GM10248 (cell line): Measurements from ENCODE around the gene SGCD.

Experiments used
- CTCF ChIA-PET: fragments of 300-600 bp; sonication (Branson Sonifier 250); formaldehyde crosslinking; extraction: SDS; loops from one replicate; lab custom pipeline; 2021; ENCODE audit warnings: antibody characterized with exemption; lab: Yijun Ruan, JAX
- POLR2A ChIA-PET: fragments of 350-650 bp; sonication (Branson Sonifier 250); formaldehyde crosslinking; extraction: SDS; loops from one replicate; lab custom pipeline; 2020; ENCODE audit warnings: antibody characterized with exemption; lab: Yijun Ruan, JAX
- DNase-seq: peaks from one replicate; pipeline ENCODE4 v3.0.0; 2012; ENCODE audit errors: extremely low spot score
- CTCF ChIP-seq: IDR thresholded peaks from 2 replicates; pipeline ENCODE4 v1.5.1; 2012; ENCODE audit warnings: mild to moderate bottlenecking, low read depth; ENCODE audit errors: extremely low read depth, missing control alignments, control extremely low read depth

The SGCD gene

DNA sequence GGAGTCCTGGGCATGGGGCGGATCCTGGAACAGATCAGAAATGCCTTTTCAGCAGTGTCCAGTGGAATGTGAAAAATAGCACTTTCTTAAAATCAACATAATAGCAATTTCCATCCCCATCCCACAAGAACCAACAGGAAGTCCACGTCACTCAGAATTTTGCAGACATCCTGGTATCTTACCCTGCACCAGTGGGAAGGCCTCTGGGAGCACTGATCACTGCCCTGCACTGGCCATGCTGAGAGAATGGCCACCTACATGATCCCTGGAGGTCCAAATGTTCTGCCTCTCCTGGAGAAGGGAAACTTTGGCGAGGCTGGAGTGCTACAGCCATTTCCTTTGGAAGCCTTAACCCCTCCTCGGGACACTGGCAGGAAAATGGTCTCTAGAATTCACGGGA lies 173.8 kb downstream of the SGCD start:
- CTCF ChIA-PET: no interaction called here
- no peak for TF ChIP-seq CTCF
- POLR2A ChIA-PET: no interaction called here
- DNase-seq: no peak

- no peak for TF ChIP-seq CTCF
- DNase-seq: no peak
- ChIA-PET CTCF (no interaction called here), POLR2A (no interaction called here)
Measured at GRCh38 chr5:156505101-156505500, 178.1 kb downstream of the SGCD start.

DNA sequence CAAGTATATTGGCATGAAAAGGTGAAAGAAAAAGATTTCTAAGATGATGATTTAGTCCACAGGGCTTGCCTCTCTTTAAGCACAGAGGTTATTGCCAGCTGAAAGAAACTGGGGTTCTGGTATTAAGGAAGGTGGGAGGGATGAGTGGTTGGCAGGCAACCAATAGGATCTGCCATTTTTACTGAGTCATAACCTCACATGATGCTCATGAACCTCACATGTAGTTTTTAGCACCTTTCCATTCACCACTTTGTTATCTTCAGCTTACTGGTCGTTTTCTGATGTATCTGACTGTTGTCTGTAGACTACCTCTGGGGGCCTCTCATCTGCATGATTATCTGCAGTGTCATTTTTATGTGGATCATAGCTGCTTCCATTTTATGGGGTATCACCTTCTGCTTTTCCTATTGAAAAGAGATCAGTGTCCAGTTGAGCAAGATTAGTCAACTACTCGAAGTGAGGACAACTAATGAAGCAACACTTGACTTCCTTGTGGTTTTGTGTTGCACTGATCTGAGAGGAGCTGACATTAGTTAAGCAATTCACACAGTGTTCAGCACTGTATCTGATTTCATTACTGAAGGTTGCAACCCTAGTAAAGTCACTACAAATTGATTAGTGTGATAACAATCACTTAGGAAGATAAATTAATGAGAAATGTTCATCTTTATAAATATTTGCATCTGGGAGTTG lies 186.3 kb downstream of the SGCD start:
- no peak for TF ChIP-seq CTCF
- CTCF ChIA-PET: interaction anchor here (0.9 to 1.2 kb wide), 2 partner anchors 62 to 475 kb away, joined by 3 read pairs; no protein-coding TSS in a partner anchor
- POLR2A ChIA-PET: no interaction called here
- no peak for DNase-seq

GRCh38 chr5:156515121-156515520 lies 188.2 kb downstream of the SGCD start:
- TF ChIP-seq CTCF: no peak
- DNase-seq: no peak
- POLR2A ChIA-PET: no interaction called here
- CTCF ChIA-PET: no interaction called here

DNA sequence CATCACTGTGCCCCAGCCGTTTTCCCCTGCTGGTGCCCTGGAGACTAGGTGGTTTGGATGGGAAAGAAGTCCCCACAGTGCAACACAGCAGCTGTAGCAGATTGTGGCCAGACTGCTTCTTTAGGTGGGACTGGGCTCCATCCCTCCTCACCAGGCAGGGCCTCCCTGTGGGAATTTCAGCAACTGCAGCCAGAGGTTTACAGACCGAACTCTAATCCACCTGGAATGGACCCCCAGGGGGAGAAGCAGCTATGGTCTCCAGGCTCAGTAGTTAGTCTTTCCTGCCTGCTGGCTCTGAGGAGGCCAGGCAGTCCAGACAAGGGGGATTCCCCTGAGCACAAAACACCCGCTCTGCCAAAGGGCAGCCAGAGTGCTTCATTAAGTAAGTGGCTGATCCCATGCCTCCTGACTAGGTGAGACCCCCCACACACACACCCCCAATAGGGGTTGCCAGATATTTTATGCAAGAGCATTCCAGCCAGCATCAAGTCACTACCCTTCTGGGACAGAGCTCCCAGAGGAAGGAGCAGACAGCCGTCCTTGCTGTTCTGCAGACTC lies 188.9 kb downstream of the SGCD start:
- no peak for DNase-seq
- ChIA-PET POLR2A (no interaction called here), CTCF (interaction anchor here (1.2 to 1.4 kb wide), 2 partner anchors 19 to 34 kb away, joined by 3 read pairs; no protein-coding TSS in a partner anchor)
- no peak for TF ChIP-seq CTCF

GRCh38 chr5:156522651-156523529 lies 195.9 kb downstream of the SGCD start:
- CTCF ChIA-PET: no interaction called here
- POLR2A ChIA-PET: no interaction called here
- TF ChIP-seq CTCF: no peak
- DNase-seq: no peak
